ENCODE results near the gene PYROXD2. TPM values are rescaled to one million over a fixed set of nuclear protein-coding genes. Genes with fewer than 3 reads are reported as not detected.

PYROXD2 gene
- total and polyA plus RNA-seq, 12 donors: 4.6 to 70.6 (median 28.3) TPM

- no peak for DNase-seq
- no peak for TF ChIP-seq POLR2A (IDR thresholded peaks at IDR 0.05)
- no peak for TF ChIP-seq CTCF (IDR thresholded peaks at IDR 0.05)
- no peaks in the 10 kb centered on the region for H3K36me3 ChIP-seq (replicated peaks in 1 of 2)
- intact Hi-C loops (cut with DNase I): no loop called here
- H3K9me3 ChIP-seq (replicated peaks in 1 of 3): no peaks in the 10 kb centered on the region
- WGBS, 4 donors: 73 to 89% (median 79%) methylated on average over 6 to 12 of the region's 12 CpGs
- peaks cover 8 to 10% of the 10 kb centered on the region in 2 donors for H3K4me1 ChIP-seq (replicated peaks in 1 of 2)
- no peak overlapping the region for H3K27ac ChIP-seq
- H3K4me3 ChIP-seq: no peak overlapping the region
- H3K27me3 ChIP-seq: no peaks in the 10 kb centered on the region
Measured at GRCh38 chr10:98456686-98457482, 41.9 kb upstream of the PYROXD2 start.

GRCh38 chr10:98456043-98456570 lies 41.1 kb upstream of the PYROXD2 start:
- no peak for DNase-seq
- intact Hi-C loops (cut with DNase I): no loop called here
- Histone ChIP-seq H3K27ac (no peak overlapping the region), H3K4me3 (no peak overlapping the region), H3K4me1 (replicated peaks in 1 of 2) (peaks cover 5 to 7% of the 10 kb centered on the region in 2 donors), H3K9me3 (replicated peaks in 1 of 3) (no peaks in the 10 kb centered on the region), H3K27me3 (no peaks in the 10 kb centered on the region), H3K36me3 (replicated peaks in 1 of 2) (no peaks in the 10 kb centered on the region)
- TF ChIP-seq CTCF (IDR thresholded peaks at IDR 0.05) (no peak), POLR2A (IDR thresholded peaks at IDR 0.05) (no peak)
- 92 to 100% (median 94%) methylated on average over 2 to 4 of the region's 4 CpGs for WGBS, 4 donors

- Histone ChIP-seq H3K4me1 (replicated peaks in 1 of 2) (no peaks in the 10 kb centered on the region), H3K9me3 (replicated peaks in 1 of 3) (no peaks in the 10 kb centered on the region), H3K27me3 (no peaks in the 10 kb centered on the region), H3K36me3 (replicated peaks in 1 of 2) (no peaks in the 10 kb centered on the region), H3K27ac (no peak overlapping the region), H3K4me3 (no peak overlapping the region)
- no peak for DNase-seq
- TF ChIP-seq CTCF (IDR thresholded peaks at IDR 0.05) (no peak), POLR2A (IDR thresholded peaks at IDR 0.05) (no peak)
- intact Hi-C loops (cut with DNase I): no loop called here
- 68 to 84% (median 80%) methylated on average over 2 of the region's 2 CpGs for WGBS, 4 donors
Measured at GRCh38 chr10:98453729-98454128, 38.7 kb upstream of the PYROXD2 start.

- intact Hi-C loops (cut with DNase I): no loop called here
- TF ChIP-seq POLR2A (IDR thresholded peaks at IDR 0.05) (no peak), CTCF (IDR thresholded peaks at IDR 0.05) (no peak)
- H3K4me3 ChIP-seq: no peak overlapping the region
- no peaks in the 10 kb centered on the region for H3K36me3 ChIP-seq (replicated peaks in 1 of 2)
- H3K9me3 ChIP-seq (replicated peaks in 1 of 3): no peaks in the 10 kb centered on the region
- no peaks in the 10 kb centered on the region for H3K27me3 ChIP-seq
- DNase-seq: no peak
- H3K4me1 ChIP-seq (replicated peaks in 1 of 2): peaks cover 4 to 5% of the 10 kb centered on the region in 2 donors
- 59 to 83% (median 64%) methylated on average over 1 of the region's 1 CpG for WGBS, 4 donors
- H3K27ac ChIP-seq: no peak overlapping the region
Measured at GRCh38 chr10:98450618-98451017, 35.6 kb upstream of the PYROXD2 start.
